ENCODE measurements around the gene SRPRA.
A peak's percentile ranks its signal among the peaks of the same experiment; 100 is the strongest.

Gene SRPRA

GRCh38 chr11:126226334-126227084 lies 42.2 kb downstream of the SRPRA start:
- no peak for DNase-seq

GRCh38 chr11:126225295-126225665 lies 43.4 kb downstream of the SRPRA start:
- DNase-seq = no peak

- DNase-seq = no peak
Measured at GRCh38 chr11:126224647-126225294, 43.9 kb downstream of the SRPRA start.

GRCh38 chr11:126219547-126219946 lies 49.1 kb downstream of the SRPRA start:
- DNase-seq = no peak

- no peak for DNase-seq
Measured at GRCh38 chr11:126217491-126217890, 51.2 kb downstream of the SRPRA start.

- DNase-seq = peak; percentile 37
Measured at GRCh38 chr11:126216526-126217305, 52.0 kb downstream of the SRPRA start.

- no peak for DNase-seq
Measured at GRCh38 chr11:126214841-126215240, 53.9 kb downstream of the SRPRA start.

GRCh38 chr11:126214441-126214840 lies 54.3 kb downstream of the SRPRA start:
- DNase-seq = no peak
